Karpas-422 (cell line): ENCODE data around the gene MYBPC2. TPM values are rescaled to one million over a fixed set of nuclear protein-coding genes. Genes with fewer than 3 reads are reported as not detected.
"Not testable (repeated sequence)": the region's sequence is repeated elsewhere in the genome, so short reads cannot be mapped to it uniquely, and the experiment has no call there.

Experiments used
- DNase-seq: peaks from one replicate; pipeline ENCODE4 v3.0.0-alpha.2; 2015
- H2AFZ ChIP-seq: fragments of 200-600 bp; sonication (generic); 2 replicates; pipeline ENCODE4 v1.6.1; 2014; ENCODE audit warnings: antibody characterized with exemption, low read length, mixed read lengths
- H3K27ac ChIP-seq: fragments of 200-600 bp; sonication (generic); 2 replicates; pipeline ENCODE4 v1.5.1; 2014; ENCODE audit warnings: mild to moderate bottlenecking, low read length, moderate library complexity
- H3K27me3 ChIP-seq: fragments of 200-600 bp; sonication (generic); 2 replicates; pipeline ENCODE4 v1.6.1; 2014; ENCODE audit warnings: low read length, mixed read lengths
- H3K36me3 ChIP-seq: fragments of 200-600 bp; sonication (generic); 2 replicates; pipeline ENCODE4 v1.6.1; 2014; ENCODE audit warnings: low read length, mixed read lengths; ENCODE audit not compliant: insufficient read depth
- H3K4me1 ChIP-seq: fragments of 200-600 bp; sonication (generic); 2 replicates; pipeline ENCODE4 v1.6.1; 2014; ENCODE audit warnings: mild to moderate bottlenecking, low read length, mixed read lengths
- H3K4me2 ChIP-seq: fragments of 200-600 bp; sonication (generic); 2 replicates; pipeline ENCODE4 v1.6.1; 2014; ENCODE audit warnings: low read length, low read depth, mild to moderate bottlenecking; ENCODE audit not compliant: poor library complexity, severe bottlenecking
- H3K4me3 ChIP-seq: fragments of 200-600 bp; sonication (generic); 2 replicates; pipeline ENCODE4 v1.5.1; 2014; ENCODE audit warnings: mild to moderate bottlenecking, antibody characterized with exemption, low read length, mixed read lengths
- H3K79me2 ChIP-seq: fragments of 200-600 bp; sonication (generic); 2 replicates; pipeline ENCODE4 v1.6.1; 2014; ENCODE audit warnings: mild to moderate bottlenecking, low read length, mixed read lengths
- H3K9ac ChIP-seq: fragments of 200-600 bp; sonication (generic); 2 replicates; pipeline ENCODE4 v1.6.0; 2014; ENCODE audit warnings: low read length
- H3K9me2 ChIP-seq: fragments of 200-600 bp; sonication (generic), shearing (Covaris generic); replicated peaks from 2 replicates; pipeline ENCODE4 v1.6.0; 2014; ENCODE audit warnings: mild to moderate bottlenecking, low read length, moderate library complexity; ENCODE audit not compliant: insufficient read depth
- H3K9me3 ChIP-seq: fragments of 300-700, 200-600 bp; sonication (generic); 2 replicates; pipeline ENCODE4 v1.6.1; 2014; ENCODE audit warnings: low read length, mixed read lengths
- H4K20me1 ChIP-seq: fragments of 200-600 bp; sonication (generic); 2 replicates; pipeline ENCODE4 v1.6.1; 2014; ENCODE audit warnings: mild to moderate bottlenecking, antibody characterized with exemption, low read length, low read depth; ENCODE audit not compliant: insufficient read depth
- total RNA-seq: library from RNA; depleted of rRNA; stranded (reverse); fragments of >200 nt; shearing (Covaris generic); gene quantifications from 2 replicates; pipeline ENCODE4 v1.2.3, GENCODE V29; 2014; ENCODE audit warnings: low replicate concordance; rRNA removed

The MYBPC2 gene
- total RNA-seq = 23.4 and 48.3 TPM in 2 replicates

DNA sequence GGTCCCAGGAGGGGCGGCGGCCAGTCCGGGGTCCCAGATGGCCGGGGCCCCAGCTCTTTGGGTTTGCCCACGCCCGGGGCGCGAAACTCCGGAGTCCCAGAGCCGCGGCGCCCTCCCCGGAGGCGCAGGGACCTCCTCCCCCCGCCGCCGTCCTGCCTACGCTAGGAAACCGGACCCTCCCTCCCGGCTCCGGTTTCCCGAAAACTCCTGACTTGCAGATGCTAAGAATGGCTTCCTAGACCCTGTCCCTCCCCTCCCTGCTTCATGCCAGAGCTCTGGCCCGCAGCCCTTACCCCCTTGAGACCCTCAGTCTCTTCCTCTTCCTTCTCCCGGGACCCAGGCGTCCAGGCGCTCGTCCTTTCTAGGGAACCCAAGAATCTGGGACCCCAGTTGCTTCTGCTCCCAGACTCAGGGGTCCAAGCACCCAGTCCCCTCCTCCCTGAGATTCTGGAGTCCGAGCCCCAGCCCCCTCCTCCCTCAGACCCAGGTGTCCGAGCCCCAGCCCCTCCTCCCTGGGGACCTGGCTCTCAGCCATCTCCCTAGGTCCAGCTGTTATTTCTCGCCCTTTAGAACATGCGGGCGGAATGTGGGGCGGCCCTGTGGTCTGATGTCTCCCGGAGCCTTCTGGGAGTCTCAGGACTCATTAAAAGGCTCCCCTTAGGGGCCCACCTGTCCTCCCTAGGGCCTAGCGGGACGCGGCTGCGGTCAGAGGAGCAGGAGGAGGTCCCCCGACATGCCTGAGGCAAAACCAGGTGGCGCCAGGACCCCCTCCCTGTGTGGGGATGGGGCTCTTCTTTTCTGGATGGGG lies at the start of gene MYBPC2:
Gene MYBPC2 (plus strand): TSS at position 672 of the 808 bp plus-strand sequence. CDS start 62 bp downstream, at position 734.
- no peaks in the 10 kb centered on the region for H3K27me3 ChIP-seq
- peak within 1 kb of the TSS; percentile 70 for H3K4me3 ChIP-seq
- H3K9me2 ChIP-seq = no peaks in the 10 kb centered on the region
- H3K79me2 ChIP-seq = no peaks in the 10 kb centered on the region
- H3K27ac ChIP-seq = peak within 1 kb of the TSS; percentile 94
- peak; percentile 94 for DNase-seq
- H3K4me2 ChIP-seq = peak within 1 kb of the TSS; percentile 97
- H2AFZ ChIP-seq = no peak within 1 kb of the TSS
- H3K4me1 ChIP-seq = peaks cover 74% of the 10 kb centered on the region
- H3K9me3 ChIP-seq = no peaks in the 10 kb centered on the region
- peak within 1 kb of the TSS; percentile 85 for H3K9ac ChIP-seq
- H3K36me3 ChIP-seq = peaks cover 11% of the 10 kb centered on the region; the same call in 1 of the 2 replicates
- H4K20me1 ChIP-seq = no peaks in the 10 kb centered on the region; the same call in 1 of the 2 replicates

DNA sequence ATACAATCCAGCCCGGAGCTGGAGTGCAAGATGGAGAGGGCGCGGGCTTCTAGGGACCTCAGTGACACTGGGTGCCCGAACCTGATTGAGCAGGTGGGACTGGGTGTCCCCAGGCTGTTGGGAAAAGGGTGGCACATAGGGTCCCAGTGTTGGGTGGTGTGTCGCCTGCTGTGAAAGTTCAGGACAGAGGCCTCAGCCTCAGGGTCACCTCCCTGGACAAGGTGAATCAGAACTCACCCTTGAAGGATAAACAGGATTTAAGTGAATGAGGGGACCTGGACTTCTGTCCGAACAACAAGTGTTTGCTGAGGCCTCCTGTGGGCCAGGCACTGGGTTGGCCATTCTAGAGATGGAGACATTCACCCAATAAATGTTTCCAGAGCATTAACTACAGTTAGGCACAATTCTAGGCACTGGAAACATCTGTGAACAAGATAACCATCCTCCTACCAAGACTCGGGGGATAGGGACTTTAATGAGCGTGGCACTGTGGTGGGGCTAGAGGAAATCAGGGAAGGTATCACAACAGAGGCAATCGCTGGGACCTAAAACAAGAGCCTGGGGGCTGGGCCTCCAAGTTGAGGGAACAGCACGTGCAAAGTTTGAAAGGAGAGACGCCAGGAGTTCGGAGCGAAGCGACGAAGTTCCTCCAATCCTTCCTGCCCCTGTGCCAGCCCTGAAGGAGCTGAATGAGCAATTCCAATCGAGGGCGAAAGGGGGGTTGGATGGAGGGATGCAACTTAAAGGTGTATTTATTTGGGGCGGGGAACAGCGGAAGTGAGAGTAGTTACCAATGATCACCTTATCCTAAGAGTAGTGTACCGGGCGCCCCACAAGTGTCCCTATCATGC lies 49.5 kb upstream of the MYBPC2 start:
- no peaks in the 10 kb centered on the region for H3K27me3 ChIP-seq
- peaks cover 33% of the 10 kb centered on the region for H3K36me3 ChIP-seq
- DNase-seq = no peak
- no peaks in the 10 kb centered on the region for H3K9me3 ChIP-seq
- H3K9ac ChIP-seq = peak overlapping the region; percentile 63
- peak overlapping the region; percentile 86 for H3K4me2 ChIP-seq
- peaks cover 20% of the 10 kb centered on the region for H3K4me1 ChIP-seq
- H4K20me1 ChIP-seq = peaks cover 27% of the 10 kb centered on the region
- H2AFZ ChIP-seq = no peak overlapping the region
- no peaks in the 10 kb centered on the region for H3K9me2 ChIP-seq
- peaks cover 40% of the 10 kb centered on the region for H3K79me2 ChIP-seq
- H3K4me3 ChIP-seq = peak overlapping the region; percentile 74
- H3K27ac ChIP-seq = peak overlapping the region; percentile 64

GRCh38 chr19:50383852-50384684 lies 48.6 kb upstream of the MYBPC2 start, which contains the start of gene POLD1:
TSS of gene POLD1 (plus strand) at chr19:50384347. CDS start at chr19:50398852, 14,505 bp downstream.
- Histone ChIP-seq H3K4me1 (peaks cover 20% of the 10 kb centered on the region), H3K4me3 (peak within 1 kb of the TSS; percentile 74), H3K27ac (peak within 1 kb of the TSS; percentile 69), H3K9ac (peak within 1 kb of the TSS; percentile 80), H4K20me1 (peaks cover 21% of the 10 kb centered on the region), H3K36me3 (peaks cover 29% of the 10 kb centered on the region), H3K79me2 (peaks cover 46% of the 10 kb centered on the region), H3K4me2 (peak within 1 kb of the TSS; percentile 86), H3K9me3 (no peaks in the 10 kb centered on the region), H3K9me2 (no peaks in the 10 kb centered on the region), H2AFZ (no peak within 1 kb of the TSS; the same call in 1 of the 2 replicates), H3K27me3 (no peaks in the 10 kb centered on the region)
- DNase-seq = peak; percentile 100

- Histone ChIP-seq H4K20me1 (peaks cover 16% of the 10 kb centered on the region), H3K4me3 (peak overlapping the region; percentile 74), H3K36me3 (peaks cover 30% of the 10 kb centered on the region), H3K4me2 (peak overlapping the region; percentile 86), H3K27me3 (no peaks in the 10 kb centered on the region), H2AFZ (no peak overlapping the region; the same call in 1 of the 2 replicates), H3K79me2 (peaks cover 54% of the 10 kb centered on the region), H3K27ac (peak overlapping the region; percentile 69), H3K9me3 (no peaks in the 10 kb centered on the region), H3K9me2 (no peaks in the 10 kb centered on the region), H3K4me1 (peaks cover 20% of the 10 kb centered on the region), H3K9ac (peak overlapping the region; percentile 80)
- DNase-seq = peak; percentile 71
Measured at GRCh38 chr19:50384685-50385535, 47.8 kb upstream of the MYBPC2 start.

GRCh38 chr19:50387176-50387867 lies 45.4 kb upstream of the MYBPC2 start:
- H3K9ac ChIP-seq = no peak overlapping the region
- H3K9me3 ChIP-seq = no peaks in the 10 kb centered on the region
- H3K9me2 ChIP-seq = no peaks in the 10 kb centered on the region
- H3K4me3 ChIP-seq = no peak overlapping the region
- no peak overlapping the region for H3K27ac ChIP-seq
- peaks cover 20% of the 10 kb centered on the region for H3K4me1 ChIP-seq
- H3K79me2 ChIP-seq = peaks cover 66% of the 10 kb centered on the region
- no peak for DNase-seq
- H2AFZ ChIP-seq = no peak overlapping the region
- peaks cover 34% of the 10 kb centered on the region for H3K36me3 ChIP-seq
- peaks cover 16% of the 10 kb centered on the region for H4K20me1 ChIP-seq
- no peak overlapping the region for H3K4me2 ChIP-seq
- no peaks in the 10 kb centered on the region for H3K27me3 ChIP-seq

DNA sequence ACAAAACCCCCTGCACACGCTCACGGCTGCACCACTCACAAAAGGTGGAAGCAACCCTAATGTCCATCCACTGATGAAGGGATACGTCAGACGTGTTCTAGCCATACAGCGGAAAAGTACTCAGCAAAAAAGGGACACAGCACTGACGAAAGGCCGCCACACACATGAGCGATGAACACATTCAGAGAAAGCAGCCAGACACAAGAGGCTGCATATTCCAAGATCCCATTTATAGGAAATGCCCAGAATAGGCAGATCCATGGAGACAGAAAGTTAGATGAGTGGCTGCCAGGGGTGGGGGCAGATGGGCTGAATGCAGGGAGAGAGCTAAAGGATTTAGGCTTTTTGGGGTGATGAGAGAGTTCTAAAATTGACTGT lies 44.8 kb upstream of the MYBPC2 start:
- peaks cover 72% of the 10 kb centered on the region for H3K79me2 ChIP-seq
- H3K36me3 ChIP-seq = peaks cover 35% of the 10 kb centered on the region

GRCh38 chr19:50390295-50390694 lies 42.4 kb upstream of the MYBPC2 start:
- not testable (repeated sequence) for H3K4me2 ChIP-seq, H3K9me3 ChIP-seq, H2AFZ ChIP-seq, H3K9me2 ChIP-seq, H3K4me3 ChIP-seq, H3K4me1 ChIP-seq, H3K27me3 ChIP-seq, DNase-seq, H3K27ac ChIP-seq, H3K9ac ChIP-seq
- H3K36me3 ChIP-seq = peaks cover 44% of the 10 kb centered on the region
- peaks cover 83% of the 10 kb centered on the region for H3K79me2 ChIP-seq
- peaks cover 11% of the 10 kb centered on the region for H4K20me1 ChIP-seq

More for the DNA sequence above, 44.8 kb upstream of the MYBPC2 start:
- H3K4me3 ChIP-seq = no peak overlapping the region
- H3K9me2 ChIP-seq = no peaks in the 10 kb centered on the region
- H3K9me3 ChIP-seq = no peaks in the 10 kb centered on the region
- H3K4me1 ChIP-seq = peaks cover 20% of the 10 kb centered on the region
- H3K4me2 ChIP-seq = no peak overlapping the region
- no peaks in the 10 kb centered on the region for H3K27me3 ChIP-seq
- DNase-seq = no peak
- H4K20me1 ChIP-seq = peaks cover 16% of the 10 kb centered on the region
- no peak overlapping the region for H3K9ac ChIP-seq
- H2AFZ ChIP-seq = no peak overlapping the region
- no peak overlapping the region for H3K27ac ChIP-seq
